ENCODE data around the gene MAP3K15. TPM values are rescaled to one million over a fixed set of nuclear protein-coding genes. Genes with fewer than 3 reads are reported as not detected.

MAP3K15 gene
- polyA plus RNA-seq, 1 of the 3 experiments (the other 2 are of a cell fraction) = 0.07 TPM

Small RNA genes within 50 kb of the gene (small RNA-seq; reads per million reads assigned to genes)
- 0 reads per million in 7 experiments for gene RF00019

Other genes with a start within 250 kb of the MAP3K15 start
- gene PDHA1, start 171.6 kb downstream of the MAP3K15 start, polyA plus RNA-seq (2012; rRNA removed) = 121 and 128 TPM in 2 replicates